IPS-20b (cell line): Measurements from ENCODE around the gene SYDE1.

Experiments
- H3K27ac ChIP-seq: one replicate; pipeline ENCODE4 v1.5.1; 2013; ENCODE audit warnings: low read length
- H3K27me3 ChIP-seq: 2 replicates; pipeline ENCODE4 v1.6.1; 2013; ENCODE audit warnings: mild to moderate bottlenecking, low read length, inconsistent platforms; ENCODE audit not compliant: insufficient read depth
- H3K36me3 ChIP-seq: 2 replicates; pipeline ENCODE4 v1.6.1; 2013; ENCODE audit warnings: low read depth, mild to moderate bottlenecking, inconsistent platforms, low read length, moderate library complexity; ENCODE audit not compliant: insufficient read depth
- H3K4me1 ChIP-seq: 2 replicates; pipeline ENCODE4 v1.6.1; 2013; ENCODE audit warnings: mild to moderate bottlenecking, control low read depth, inconsistent platforms, low read length, moderate library complexity; ENCODE audit not compliant: insufficient read depth
- H3K4me3 ChIP-seq: 2 replicates; pipeline ENCODE4 v1.5.1; 2013; ENCODE audit warnings: mild to moderate bottlenecking, low read length, inconsistent platforms
- H3K9ac ChIP-seq: 2 replicates; pipeline ENCODE4 v1.6.1; 2013; ENCODE audit warnings: low read depth, mild to moderate bottlenecking, inconsistent platforms, low read length, moderate library complexity
- H3K9me3 ChIP-seq: 2 replicates; pipeline ENCODE4 v1.6.1; 2013; ENCODE audit warnings: mild to moderate bottlenecking, low read depth, low read length, inconsistent platforms; ENCODE audit not compliant: insufficient read depth

The SYDE1 gene

GRCh38 chr19:15109768-15110417 lies 2.7 kb downstream of the SYDE1 start:
- Histone ChIP-seq H3K9ac (no peak overlapping the region), H3K4me3 (no peak overlapping the region), H3K27me3 (no peaks in the 10 kb centered on the region), H3K9me3 (no peaks in the 10 kb centered on the region), H3K27ac (no peak overlapping the region), H3K4me1 (peaks cover 7% of the 10 kb centered on the region), H3K36me3 (peaks cover 56% of the 10 kb centered on the region)

GRCh38 chr19:15110418-15110815 lies 3.2 kb downstream of the SYDE1 start:
- Histone ChIP-seq H3K9me3 (no peaks in the 10 kb centered on the region), H3K4me1 (peaks cover 7% of the 10 kb centered on the region), H3K9ac (no peak overlapping the region), H3K36me3 (peaks cover 62% of the 10 kb centered on the region), H3K27ac (no peak overlapping the region), H3K4me3 (no peak overlapping the region), H3K27me3 (no peaks in the 10 kb centered on the region)

GRCh38 chr19:15111758-15112157 lies 4.6 kb downstream of the SYDE1 start:
- Histone ChIP-seq H3K36me3 (peaks cover 75% of the 10 kb centered on the region), H3K4me1 (peaks cover 4% of the 10 kb centered on the region; the same call in 1 of the 2 replicates), H3K9ac (no peak overlapping the region), H3K27me3 (no peaks in the 10 kb centered on the region), H3K27ac (no peak overlapping the region), H3K9me3 (no peaks in the 10 kb centered on the region), H3K4me3 (no peak overlapping the region)

GRCh38 chr19:15112385-15112784 lies 5.2 kb downstream of the SYDE1 start:
- no peak overlapping the region for H3K27ac ChIP-seq
- H3K9me3 ChIP-seq: no peaks in the 10 kb centered on the region
- H3K4me1 ChIP-seq: peaks cover 4% of the 10 kb centered on the region; the same call in 1 of the 2 replicates
- H3K27me3 ChIP-seq: no peaks in the 10 kb centered on the region
- no peak overlapping the region for H3K9ac ChIP-seq
- peaks cover 81% of the 10 kb centered on the region for H3K36me3 ChIP-seq
- no peak overlapping the region for H3K4me3 ChIP-seq

- Histone ChIP-seq H3K9ac (no peak overlapping the region), H3K27ac (no peak overlapping the region), H3K36me3 (peaks cover 92% of the 10 kb centered on the region), H3K9me3 (no peaks in the 10 kb centered on the region), H3K4me3 (no peak overlapping the region), H3K27me3 (no peaks in the 10 kb centered on the region), H3K4me1 (no peaks in the 10 kb centered on the region)
These were observed 6.3 kb downstream of the SYDE1 start for GRCh38 chr19:15113245-15114152.

- Histone ChIP-seq H3K9me3 (peaks cover 1% of the 10 kb centered on the region; the same call in 1 of the 2 replicates), H3K27ac (no peak overlapping the region), H3K9ac (no peak overlapping the region), H3K27me3 (no peaks in the 10 kb centered on the region), H3K4me1 (no peaks in the 10 kb centered on the region), H3K36me3 (peaks cover 97% of the 10 kb centered on the region), H3K4me3 (no peak overlapping the region)
These were observed 6.9 kb downstream of the SYDE1 start for GRCh38 chr19:15114153-15114540.

- no peak overlapping the region for H3K4me3 ChIP-seq
- no peaks in the 10 kb centered on the region for H3K27me3 ChIP-seq
- peaks cover 2% of the 10 kb centered on the region; the same call in 1 of the 2 replicates for H3K9me3 ChIP-seq
- H3K27ac ChIP-seq: no peak overlapping the region
- peaks cover 100% of the 10 kb centered on the region for H3K36me3 ChIP-seq
- no peaks in the 10 kb centered on the region for H3K4me1 ChIP-seq
- no peak overlapping the region for H3K9ac ChIP-seq
These were observed 7.9 kb downstream of the SYDE1 start for GRCh38 chr19:15115080-15115479.

GRCh38 chr19:15115762-15116615 lies 8.8 kb downstream of the SYDE1 start:
- Histone ChIP-seq H3K27ac (no peak overlapping the region), H3K4me3 (no peak overlapping the region), H3K36me3 (peaks cover 100% of the 10 kb centered on the region), H3K9me3 (peaks cover 2% of the 10 kb centered on the region; the same call in 1 of the 2 replicates), H3K4me1 (no peaks in the 10 kb centered on the region), H3K9ac (no peak overlapping the region), H3K27me3 (no peaks in the 10 kb centered on the region)

- Histone ChIP-seq H3K4me1 (no peaks in the 10 kb centered on the region), H3K27me3 (no peaks in the 10 kb centered on the region), H3K9ac (no peak overlapping the region), H3K9me3 (peaks cover 2% of the 10 kb centered on the region; the same call in 1 of the 2 replicates), H3K4me3 (no peak overlapping the region), H3K36me3 (peaks cover 94% of the 10 kb centered on the region), H3K27ac (no peak overlapping the region)
These were observed 9.7 kb downstream of the SYDE1 start for GRCh38 chr19:15116856-15117255.

- H3K27ac ChIP-seq: no peak overlapping the region
- H3K4me3 ChIP-seq: no peak overlapping the region
- H3K9ac ChIP-seq: no peak overlapping the region
- H3K4me1 ChIP-seq: no peaks in the 10 kb centered on the region
- peaks cover 90% of the 10 kb centered on the region for H3K36me3 ChIP-seq
- H3K9me3 ChIP-seq: peaks cover 2% of the 10 kb centered on the region; the same call in 1 of the 2 replicates
- H3K27me3 ChIP-seq: no peaks in the 10 kb centered on the region
These were observed 11.0 kb downstream of the SYDE1 start for GRCh38 chr19:15118248-15118647.

GRCh38 chr19:15118789-15119494 lies 11.7 kb downstream of the SYDE1 start:
- no peak overlapping the region for H3K27ac ChIP-seq

More at GRCh38 chr19:15118789-15119494, 11.7 kb downstream of the SYDE1 start:
- Histone ChIP-seq H3K9me3 (peaks cover 2% of the 10 kb centered on the region; the same call in 1 of the 2 replicates), H3K36me3 (peaks cover 83% of the 10 kb centered on the region), H3K9ac (no peak overlapping the region), H3K4me3 (no peak overlapping the region), H3K4me1 (peaks cover under 1% of the 10 kb centered on the region; the same call in 1 of the 2 replicates), H3K27me3 (no peaks in the 10 kb centered on the region)
